ENCODE measurements around the gene TEX264. TPM values are rescaled to one million over a fixed set of nuclear protein-coding genes. Genes with fewer than 3 reads are reported as not detected.

The TEX264 gene
- polyA plus RNA-seq, 1 donor: 21.7 TPM

DNA sequence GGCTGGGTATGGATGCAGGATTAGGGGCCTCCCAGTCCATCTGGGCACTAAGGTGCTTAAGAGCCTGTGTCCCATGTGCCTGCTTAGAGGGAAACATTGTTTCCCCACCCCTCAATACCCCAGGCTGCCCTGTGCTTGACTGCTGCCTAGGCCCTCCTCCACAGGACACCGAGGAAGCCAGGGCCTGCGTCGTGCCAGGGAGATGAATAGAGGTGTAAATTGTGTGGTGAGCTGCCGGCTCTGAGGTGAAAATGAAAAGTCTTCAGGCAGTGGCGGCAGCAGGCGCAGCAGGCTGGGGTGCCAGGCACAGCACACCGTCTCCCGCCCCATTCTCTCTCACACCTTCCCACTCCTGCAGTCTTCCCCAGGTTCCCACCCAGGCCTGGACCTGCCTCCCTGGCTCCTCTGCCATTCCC lies 21.9 kb downstream of the TEX264 start:
- no peak for DNase-seq (ENCODE audit: low read depth)

DNA sequence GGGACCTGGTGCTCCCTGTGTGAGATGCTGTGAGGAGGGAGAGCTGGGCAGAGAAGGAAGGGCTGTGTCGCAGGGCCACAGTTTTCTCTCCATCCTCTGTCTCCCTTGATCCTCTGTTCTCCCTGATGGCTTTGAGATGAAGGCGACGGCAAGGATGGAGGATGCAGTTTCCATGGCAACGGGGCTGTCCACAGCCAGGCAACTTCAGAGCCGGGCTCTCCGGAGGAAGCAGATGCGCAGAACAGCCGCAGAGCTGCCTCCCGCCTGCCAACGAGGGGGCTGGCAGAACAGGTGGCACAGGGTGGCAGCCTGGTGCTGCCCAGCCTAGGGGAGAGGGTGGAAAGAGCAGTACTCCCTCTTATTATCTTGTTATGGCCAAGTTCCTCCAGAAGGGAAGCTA lies 25.9 kb downstream of the TEX264 start:
- DNase-seq (ENCODE audit: low read depth): no peak

DNA sequence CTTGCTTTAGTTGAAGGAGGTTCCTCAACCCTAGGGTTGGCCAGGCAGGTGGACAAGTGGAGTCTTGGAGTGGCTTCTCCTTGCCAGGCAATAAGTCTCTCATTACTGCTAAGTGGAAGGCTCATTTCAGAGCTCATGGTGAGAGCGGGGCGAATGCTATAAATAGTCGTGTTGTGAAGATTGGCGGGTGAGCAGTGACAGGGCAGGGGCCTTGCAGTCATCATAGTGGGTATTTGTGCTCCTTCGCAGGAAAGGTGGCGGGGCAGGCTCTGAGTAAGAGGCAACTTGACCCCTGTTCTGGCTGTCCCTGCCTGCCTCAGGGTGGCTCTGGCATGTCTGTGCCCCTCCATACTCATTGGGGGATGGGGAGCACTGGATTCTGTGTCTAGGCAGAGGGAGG lies 27.2 kb downstream of the TEX264 start:
- no peak for DNase-seq (ENCODE audit: low read depth)

DNA sequence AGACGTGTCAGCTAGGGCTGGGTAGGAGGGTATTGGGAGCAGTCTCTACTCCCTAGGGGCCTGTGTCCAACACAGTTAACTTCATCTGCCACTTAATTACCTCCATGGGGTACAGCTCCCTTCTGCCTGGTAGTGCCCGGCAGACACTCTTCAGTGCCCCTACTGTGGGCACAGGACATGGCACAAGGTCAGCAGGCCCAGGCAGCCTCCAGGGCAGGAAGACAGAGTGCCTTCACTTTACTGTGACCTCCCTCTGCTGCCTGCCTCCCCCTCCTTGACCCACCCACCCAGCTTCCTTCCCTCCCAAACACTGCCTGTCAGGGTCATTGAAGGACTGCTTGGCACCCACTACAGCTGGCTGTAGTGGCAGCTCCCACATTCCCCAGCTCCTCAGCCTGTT lies 29.4 kb downstream of the TEX264 start:
- DNase-seq (ENCODE audit: low read depth): no peak

DNA sequence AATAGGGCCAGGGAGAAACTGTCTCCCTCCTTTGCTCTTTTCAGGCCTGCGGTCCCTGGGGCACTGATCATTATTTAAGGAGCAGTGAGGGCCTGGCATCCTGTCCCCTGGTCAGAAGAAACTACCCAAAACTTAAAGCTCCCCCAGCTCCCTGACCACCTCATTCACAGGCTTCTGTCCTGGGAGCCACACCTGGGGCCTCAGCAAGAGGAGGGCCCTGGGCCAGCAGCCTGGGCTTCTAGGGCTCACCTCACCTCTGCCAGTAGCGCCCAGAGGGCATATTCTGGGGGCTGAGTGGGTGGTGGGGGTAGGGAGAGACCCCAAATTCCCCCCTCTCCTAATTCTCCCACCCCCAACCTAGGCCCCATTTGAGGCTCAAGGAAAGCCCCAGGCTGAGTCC lies 31.1 kb downstream of the TEX264 start:
- DNase-seq (ENCODE audit: low read depth): no peak

DNA sequence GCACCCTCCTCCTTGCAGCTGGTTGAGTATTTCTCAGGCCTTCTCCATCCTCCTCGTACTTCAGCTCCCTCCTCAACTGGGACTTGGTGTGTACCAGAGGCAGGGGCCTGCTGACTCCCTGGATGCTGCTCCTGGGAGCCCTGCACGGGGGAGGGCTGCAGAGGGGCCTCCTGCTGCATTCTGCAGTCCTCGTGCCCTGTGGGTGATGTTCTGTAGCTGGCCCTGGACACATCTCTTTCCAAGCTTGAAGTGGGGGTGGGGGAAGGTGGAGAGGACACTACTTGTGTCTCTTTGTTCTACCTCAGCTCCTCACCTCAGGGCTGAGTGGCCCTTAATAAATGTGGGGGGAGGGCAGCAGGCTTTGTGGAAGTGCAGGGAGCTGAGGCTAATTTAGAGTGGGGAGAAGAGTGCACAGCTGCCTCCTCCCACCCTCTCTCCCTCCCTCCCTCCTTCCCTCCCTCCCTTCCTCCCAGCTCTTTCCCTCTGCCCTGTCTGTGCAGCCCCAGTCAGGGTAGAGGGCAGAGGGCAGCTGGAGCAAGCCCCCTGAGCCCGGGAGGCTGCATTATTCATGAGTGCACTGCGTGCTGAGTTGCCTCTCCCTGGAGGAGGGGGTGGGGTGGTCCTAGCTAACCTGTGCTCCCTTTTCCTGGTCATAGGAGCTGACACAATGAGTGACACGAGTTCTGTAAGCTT lies 32.2 kb downstream of the TEX264 start:
- DNase-seq (ENCODE audit: low read depth): no peak

DNA sequence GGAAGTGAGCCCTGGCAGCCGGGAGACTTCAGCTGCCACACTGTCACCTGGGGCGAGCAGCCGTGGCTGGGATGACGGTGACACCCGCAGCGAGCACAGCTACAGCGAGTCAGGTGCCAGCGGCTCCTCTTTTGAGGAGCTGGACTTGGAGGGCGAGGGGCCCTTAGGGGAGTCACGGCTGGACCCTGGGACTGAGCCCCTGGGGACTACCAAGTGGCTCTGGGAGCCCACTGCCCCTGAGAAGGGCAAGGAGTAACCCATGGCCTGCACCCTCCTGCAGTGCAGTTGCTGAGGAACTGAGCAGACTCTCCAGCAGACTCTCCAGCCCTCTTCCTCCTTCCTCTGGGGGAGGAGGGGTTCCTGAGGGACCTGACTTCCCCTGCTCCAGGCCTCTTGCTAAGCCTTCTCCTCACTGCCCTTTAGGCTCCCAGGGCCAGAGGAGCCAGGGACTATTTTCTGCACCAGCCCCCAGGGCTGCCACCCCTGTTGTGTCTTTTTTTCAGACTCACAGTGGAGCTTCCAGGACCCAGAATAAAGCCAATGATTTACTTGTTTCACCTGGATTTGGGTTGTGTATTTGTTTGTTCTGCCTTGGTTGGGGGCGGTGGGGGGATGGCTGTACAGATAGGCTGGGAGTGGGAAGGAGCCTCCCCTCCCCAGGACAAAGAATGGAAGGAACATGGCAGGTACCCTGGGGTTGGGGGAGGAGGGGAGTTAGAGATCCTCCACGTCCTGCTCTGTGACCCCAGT lies 32.9 kb downstream of the TEX264 start:
- no peak for DNase-seq (ENCODE audit: low read depth)

DNA sequence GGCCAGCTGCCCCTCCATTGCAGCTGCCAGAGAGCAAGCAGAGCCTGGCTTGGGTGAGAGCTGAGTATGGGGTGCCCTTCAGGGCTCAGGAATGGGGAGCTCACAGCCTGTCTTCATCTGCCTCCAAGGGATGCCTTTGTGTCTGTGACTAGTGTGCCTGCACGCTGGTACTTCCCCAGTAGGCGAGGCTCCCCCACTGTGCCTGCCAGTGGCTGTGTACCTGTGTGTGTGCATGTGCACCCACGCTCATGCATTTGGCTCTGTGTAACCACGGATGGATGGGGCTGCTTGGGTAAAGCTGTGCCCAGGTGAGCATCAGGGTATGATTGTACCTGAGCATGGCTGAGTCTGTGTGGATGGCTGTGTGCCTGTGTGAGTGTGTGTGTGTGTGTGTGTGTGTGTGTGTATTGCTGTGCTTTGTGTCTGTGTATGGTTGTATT lies 33.5 kb downstream of the TEX264 start:
- DNase-seq (ENCODE audit: low read depth): no peak

DNA sequence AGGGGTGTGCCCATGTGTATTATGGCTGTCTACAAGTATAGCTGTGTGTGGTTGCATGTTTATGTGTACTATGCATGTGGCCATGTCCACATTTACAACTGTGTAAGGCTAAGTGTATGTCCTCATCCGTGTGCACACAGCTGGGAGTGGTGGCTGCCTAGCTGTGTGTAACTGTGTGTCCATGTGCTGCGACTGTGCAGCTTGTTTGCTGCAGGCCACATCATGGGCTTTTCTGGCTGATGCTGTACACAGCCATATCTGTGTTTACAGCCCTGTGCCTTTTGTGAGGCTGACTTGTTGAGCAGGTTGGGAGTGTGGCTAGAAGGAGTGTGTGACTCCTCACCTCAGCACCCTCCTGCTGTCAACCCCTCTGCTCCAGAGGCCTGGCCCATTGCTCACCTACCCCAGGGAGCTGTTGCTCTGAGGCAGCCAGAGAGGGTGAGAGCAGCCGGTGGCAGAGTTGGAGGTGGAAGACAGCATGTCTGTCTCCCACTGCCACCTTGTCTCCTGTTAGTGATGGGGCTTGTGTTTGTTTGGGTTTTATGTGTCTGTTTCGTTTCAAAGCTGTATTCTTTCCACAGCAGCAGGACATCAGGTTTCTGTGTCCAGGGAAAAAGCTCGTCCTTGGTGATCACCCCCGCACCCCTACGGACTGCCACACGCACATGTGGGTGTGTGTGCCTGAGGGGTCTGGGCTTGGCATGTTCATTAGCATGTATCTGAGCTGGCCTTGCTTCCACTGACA lies 34.4 kb downstream of the TEX264 start:
- no peak for DNase-seq (ENCODE audit: low read depth)

DNA sequence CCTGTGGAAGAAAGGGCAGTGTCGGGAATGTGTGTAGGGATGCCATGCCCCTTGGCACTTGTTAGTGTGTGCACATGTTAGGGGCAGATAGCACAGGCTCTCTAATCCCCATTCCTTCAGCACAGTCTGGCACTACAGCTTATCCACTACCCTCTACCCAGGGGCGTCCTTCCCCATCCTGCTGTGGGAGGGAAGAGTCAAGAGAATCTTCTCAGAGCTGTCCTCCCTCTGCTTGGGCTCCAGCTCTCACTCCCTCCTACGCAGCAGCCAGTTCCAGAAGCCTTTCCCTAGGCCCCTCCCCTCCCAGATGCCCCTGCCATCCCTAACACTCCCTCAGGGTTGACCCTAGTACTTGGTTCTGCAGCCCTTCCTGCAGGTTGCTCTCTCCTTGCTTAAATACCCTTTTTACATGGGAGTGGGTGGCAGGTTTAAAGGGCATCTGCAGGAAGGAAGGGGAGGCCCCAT lies 35.0 kb downstream of the TEX264 start:
- DNase-seq (ENCODE audit: low read depth): no peak

DNA sequence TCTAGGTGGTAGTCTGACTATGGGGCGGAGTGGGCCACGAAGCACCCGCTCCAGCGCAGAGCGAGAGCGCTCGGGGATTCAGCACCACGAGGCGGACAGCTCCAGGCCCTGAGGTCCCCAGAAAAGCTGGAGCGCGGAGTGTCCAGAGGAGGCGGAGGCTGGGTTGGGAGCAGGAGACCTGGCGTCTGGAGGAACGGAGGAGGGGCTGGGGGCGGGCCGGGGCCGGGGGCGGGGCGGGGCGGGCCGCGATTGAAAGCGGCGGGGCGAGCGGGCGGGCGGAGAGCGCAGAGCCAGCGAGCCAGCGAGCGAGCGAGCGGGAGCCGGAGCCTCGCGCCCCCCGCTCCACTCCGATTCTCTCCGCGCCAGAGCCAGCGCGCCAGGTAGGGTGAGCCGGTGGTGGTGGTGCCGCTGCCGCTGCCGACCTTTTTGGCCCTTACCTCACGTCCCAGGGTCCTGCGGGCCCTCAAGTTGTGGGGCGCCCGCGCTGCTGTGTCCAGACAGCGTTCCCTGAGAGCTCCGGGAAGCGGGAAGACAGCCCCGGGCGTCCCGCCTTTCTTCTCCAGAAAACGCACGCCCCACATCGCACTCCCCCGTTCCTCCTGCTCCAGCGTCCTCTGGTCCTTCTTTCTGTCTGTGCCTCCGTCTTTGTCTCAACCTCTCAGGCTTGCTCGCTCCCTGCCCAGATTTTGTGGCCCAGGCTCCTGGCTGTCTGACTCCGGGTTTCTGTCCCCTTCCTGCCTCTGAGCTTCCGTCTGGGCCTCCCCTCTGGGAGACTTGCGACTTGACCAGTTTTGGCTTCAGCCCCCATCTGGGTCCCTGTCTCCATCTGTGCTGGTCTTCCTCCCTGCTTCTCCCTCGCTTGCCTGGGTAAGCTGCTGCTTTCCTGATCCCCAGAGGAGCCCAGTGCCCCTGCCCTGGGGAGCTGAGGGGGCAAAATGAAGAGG lies 36.0 kb downstream of the TEX264 start, which contains the start of gene GRM2:
TSS of gene GRM2 (plus strand) at position 281 of the 944 bp plus-strand sequence. CDS start 1,916 bp downstream, outside the sequence.
- DNase-seq (ENCODE audit: low read depth): peak; percentile 61

DNA sequence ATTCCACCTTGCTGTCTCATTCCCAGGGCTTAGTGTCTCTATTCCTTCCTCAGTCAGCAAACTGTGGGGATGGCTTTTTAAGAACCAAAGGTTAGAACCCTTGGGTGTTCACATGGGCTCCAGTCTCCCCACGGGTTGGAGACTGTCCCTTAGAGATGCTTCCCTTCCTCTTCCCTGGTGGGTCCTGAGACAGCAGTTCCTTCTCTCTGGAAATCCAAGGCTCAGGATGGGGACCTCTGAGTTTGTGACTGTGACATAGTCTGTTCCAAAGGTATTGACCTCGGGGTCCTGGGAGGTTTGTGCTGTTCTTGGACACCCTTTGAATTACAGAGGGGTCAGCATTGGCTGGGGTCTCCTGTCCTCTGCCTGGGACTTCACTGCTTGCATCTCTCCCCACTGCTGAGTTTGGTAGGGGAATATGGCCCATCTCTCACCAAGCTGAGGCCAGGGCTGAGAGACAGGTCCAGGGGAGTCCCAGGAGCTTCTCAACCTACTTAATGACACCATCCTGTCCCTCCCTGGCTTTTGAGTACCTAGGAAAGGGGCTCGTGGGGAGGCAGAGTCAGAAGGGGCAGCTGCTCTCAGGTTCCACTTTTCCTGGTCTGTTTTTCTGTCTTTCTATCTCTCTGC lies 37.3 kb downstream of the TEX264 start:
- no peak for DNase-seq (ENCODE audit: low read depth)

DNA sequence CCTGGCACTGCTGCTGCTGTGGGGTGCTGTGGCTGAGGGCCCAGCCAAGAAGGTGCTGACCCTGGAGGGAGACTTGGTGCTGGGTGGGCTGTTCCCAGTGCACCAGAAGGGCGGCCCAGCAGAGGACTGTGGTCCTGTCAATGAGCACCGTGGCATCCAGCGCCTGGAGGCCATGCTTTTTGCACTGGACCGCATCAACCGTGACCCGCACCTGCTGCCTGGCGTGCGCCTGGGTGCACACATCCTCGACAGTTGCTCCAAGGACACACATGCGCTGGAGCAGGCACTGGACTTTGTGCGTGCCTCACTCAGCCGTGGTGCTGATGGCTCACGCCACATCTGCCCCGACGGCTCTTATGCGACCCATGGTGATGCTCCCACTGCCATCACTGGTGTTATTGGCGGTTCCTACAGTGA lies 38.0 kb downstream of the TEX264 start:
- no peak for DNase-seq (ENCODE audit: low read depth)

DNA sequence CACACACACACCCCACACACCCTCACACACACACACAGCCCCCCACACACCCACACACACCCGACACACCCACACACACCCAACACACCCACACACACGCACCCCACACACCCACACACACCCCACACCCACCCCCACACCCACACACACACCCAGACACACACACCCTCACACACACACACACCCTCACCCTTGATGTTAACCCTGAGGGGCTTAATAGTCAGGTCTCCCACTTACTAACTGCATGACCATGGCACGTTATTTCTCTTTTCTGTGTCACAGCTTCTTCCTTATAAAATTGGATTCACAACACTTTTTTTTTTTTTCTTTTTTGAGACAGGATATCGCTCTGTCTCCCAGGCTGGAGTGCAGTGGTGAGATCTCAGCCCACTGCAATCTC lies 38.6 kb downstream of the TEX264 start:
- DNase-seq (ENCODE audit: low read depth): no peak

DNA sequence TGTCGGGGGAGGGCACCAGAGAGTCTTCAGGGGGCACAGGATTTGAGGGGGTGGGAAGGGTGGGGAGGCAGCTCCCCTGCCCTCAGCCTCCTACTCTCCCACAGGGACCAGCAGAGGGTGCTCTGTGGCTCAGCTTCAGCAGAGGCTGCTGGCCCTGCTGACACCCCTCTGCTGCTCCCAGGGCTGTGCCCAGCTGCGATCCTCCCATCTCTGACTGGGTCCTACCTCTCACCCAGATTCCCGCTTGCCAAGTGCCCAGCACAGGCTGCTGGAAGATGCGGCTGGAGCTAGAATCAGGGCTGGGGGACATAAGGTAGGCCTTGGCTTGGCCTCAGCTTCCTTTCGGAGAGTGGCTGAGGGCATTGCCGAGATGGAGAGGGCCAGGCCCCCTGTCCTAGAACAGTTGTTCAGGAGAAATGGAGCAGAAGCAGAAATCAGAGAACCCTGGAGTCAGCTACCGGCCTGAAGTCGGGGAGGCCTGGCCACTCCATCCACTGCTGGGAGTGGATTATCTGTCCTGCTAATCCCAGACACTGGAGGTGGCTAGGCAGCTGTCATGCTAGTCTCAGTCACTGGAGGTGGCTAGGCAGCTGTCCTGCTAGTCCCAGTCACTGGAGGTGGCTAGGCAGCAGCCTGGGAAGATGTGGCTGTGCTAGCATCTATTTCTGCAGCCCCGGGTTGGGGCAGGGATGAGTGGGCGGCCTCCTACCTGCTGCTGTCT lies 39.7 kb downstream of the TEX264 start:
- DNase-seq (ENCODE audit: low read depth): no peak

DNA sequence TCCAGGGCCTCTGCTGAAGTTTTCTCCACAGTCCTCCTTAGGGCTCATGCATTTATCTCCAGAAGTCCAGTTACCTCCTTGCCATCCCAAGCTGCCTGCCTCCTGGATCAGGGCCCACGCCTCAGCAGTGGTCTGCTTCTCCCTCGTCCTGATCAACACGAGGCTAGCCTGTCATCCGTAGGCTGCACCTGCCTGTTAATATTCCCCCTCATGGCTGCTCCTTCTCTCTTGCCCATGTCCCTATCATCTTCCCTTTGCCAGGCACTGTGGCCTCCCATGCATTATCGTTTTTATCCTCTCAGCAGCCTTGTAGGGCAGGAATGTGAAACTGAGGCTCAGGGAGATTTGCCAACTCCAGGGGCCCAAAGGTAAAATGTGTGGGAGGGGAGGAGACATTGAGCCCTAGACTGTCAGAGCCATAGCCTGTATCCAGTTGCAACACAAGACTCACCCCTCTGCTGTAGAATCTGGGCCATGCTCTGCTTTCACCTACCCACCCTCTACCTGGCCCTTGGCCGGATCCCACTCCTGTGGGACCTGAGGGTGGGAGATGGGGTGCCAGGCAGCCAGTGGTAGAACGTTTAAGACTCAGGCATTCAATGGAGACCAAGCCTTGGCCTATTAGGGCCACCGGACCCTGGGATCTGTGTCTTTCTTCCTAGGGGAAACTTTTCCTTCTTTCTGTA lies 40.4 kb downstream of the TEX264 start:
- no peak for DNase-seq (ENCODE audit: low read depth)

DNA sequence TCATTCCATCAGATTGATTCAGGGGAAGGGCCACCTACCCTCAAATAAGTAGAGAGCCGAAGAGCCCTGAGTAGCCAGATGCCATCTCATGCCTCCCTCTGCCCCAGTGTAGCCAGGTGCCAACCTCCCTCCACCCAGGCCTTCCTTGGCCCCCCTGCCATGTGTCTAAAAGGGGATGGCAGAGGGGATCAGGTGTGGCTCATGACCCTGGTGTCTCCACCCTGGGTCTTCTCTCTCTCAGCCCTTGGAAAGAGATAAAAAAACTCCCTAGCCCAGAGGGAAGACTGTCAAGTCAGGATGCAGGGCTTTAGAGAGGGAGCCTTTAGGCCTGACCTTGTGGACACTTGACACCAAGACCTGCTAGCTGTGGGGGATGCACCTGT lies 41.0 kb downstream of the TEX264 start:
- no peak for DNase-seq (ENCODE audit: low read depth)

DNA sequence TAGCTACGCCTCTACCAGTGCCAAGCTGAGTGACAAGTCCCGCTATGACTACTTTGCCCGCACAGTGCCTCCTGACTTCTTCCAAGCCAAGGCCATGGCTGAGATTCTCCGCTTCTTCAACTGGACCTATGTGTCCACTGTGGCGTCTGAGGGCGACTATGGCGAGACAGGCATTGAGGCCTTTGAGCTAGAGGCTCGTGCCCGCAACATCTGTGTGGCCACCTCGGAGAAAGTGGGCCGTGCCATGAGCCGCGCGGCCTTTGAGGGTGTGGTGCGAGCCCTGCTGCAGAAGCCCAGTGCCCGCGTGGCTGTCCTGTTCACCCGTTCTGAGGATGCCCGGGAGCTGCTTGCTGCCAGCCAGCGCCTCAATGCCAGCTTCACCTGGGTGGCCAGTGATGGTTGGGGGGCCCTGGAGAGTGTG lies 41.5 kb downstream of the TEX264 start:
- DNase-seq (ENCODE audit: low read depth): no peak

DNA sequence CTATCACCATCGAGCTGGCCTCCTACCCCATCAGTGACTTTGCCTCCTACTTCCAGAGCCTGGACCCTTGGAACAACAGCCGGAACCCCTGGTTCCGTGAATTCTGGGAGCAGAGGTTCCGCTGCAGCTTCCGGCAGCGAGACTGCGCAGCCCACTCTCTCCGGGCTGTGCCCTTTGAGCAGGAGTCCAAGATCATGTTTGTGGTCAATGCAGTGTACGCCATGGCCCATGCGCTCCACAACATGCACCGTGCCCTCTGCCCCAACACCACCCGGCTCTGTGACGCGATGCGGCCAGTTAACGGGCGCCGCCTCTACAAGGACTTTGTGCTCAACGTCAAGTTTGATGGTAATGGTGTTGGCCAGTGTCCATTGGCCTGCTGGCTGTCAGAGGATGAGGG lies 41.9 kb downstream of the TEX264 start:
- no peak for DNase-seq (ENCODE audit: low read depth)
